Fibroblast of skin of scalp (primary cell): Measurements from ENCODE around the gene STAC2. TPM values are rescaled to one million over a fixed set of nuclear protein-coding genes. Genes with fewer than 3 reads are reported as not detected.
"Not testable (repeated sequence)": the region's sequence is repeated elsewhere in the genome, so short reads cannot be mapped to it uniquely, and the experiment has no call there.

Experiments
- DNase-seq: peaks from one replicate; pipeline ENCODE4 v3.0.0-alpha.2; 2013
- polyA plus RNA-seq, 2 experiments: library from polyadenylated mRNA; unstranded; fragments of 120-200 nt; gene quantifications; one replicate each; pipeline ENCODE4 v1.2.1, GENCODE V29; 2013; ENCODE audit not compliant: insufficient read length in 2 of 2

The STAC2 gene
- 0.51 TPM for polyA plus RNA-seq (2013, experiment 1 of 2; ENCODE audit: insufficient read length)
- 0.57 TPM for polyA plus RNA-seq (2013, experiment 2 of 2; ENCODE audit: insufficient read length)

DNA sequence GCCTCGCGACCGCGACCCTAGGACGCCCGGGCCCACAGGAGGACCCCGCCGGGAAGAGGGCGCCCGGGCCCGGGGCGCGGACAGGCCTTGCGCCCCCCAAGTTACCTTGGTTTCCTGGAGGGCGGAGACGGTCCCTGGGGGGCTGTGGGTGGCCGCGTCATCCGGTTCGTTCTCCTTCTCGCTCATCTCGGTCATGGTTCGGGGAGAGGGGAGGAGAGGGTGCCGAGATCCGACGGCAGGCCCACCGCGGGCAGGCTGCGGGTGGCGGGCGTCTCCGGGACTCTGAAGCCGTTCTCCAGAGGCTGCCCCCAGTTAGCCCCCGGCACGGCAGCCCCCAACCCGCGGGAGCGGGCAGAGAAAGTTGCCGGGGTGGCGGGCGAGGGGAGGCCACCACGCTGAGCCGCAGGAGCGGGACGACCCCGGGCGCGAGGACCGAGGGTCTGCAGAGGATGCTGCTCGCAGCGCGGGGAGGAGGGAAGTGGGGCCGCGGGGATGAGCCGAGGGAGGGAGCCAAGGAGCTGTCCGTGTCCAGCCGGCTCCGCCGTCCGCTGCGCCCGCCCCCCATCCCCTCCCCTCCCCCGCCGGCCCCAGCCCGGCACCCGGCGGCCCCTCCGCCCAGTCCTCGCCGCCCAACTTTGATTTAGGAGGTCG, at the start of gene STAC2:
STAC2 (minus strand) TSS at position 638 of the 651 bp plus-strand sequence; CDS start at position 195, 443 bp downstream.
- DNase-seq: no peak

DNA sequence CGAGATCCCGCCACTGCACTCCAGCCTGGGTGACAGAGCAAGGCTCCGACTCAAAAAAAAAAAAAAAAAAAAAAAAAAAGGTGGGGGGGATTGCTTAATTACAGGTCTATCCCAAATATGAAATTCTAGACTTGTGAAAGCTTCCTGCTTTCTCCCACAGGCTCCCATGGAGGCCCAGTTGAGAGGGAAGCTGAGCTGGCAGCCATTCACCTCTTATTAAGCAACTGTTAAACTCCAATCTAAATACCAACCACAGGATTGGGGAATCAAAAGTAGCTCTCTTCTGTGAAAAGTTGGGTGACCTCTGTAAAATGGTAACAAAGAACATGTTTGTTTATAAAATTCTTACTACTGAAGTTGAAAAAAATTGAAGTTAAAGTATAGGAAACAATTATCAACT, 45.8 kb upstream of the STAC2 start:
- peak; percentile 8 for DNase-seq

DNA sequence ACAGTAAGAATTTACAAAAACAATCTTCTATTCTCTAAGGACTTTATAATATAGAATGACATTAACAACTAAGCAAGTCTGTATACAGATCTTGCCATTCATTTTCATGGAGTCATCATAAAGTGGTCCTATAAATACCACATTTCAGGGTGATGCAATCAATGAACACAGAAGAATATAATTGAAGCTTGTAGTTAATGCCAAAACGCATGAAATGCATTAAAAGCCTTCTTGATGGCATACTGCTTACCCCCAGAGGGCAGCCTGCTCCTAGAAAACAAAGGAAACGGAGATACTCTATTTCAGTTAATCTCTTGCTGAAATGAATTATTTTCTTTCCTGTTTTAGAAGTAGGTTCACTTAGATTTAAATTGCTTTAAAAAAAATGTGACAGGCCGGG, 45.2 kb upstream of the STAC2 start:
- DNase-seq: peak; percentile 94

DNA sequence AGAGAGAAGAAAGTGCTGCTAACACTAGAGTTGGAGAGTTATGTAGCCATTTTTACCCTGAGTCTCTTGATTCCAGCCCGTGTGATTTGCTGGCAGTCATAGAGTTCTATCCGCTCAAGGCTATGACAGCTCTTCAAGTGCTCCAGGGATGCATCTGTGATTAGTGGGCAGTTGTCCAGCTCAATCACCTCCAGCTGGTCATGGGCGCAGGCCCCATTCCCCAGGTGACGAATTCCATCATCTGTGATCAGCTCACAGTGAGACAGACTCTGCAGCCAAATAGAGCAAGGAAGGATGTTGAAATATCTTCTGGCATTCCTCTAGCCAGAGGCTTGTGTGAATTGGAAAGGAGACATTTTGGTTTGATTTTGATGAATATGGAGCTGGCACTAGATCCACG, 38.4 kb upstream of the STAC2 start:
- DNase-seq: no peak

GRCh38 chr17:39261286-39261685, 35.5 kb upstream of the STAC2 start:
- DNase-seq: no peak

DNA sequence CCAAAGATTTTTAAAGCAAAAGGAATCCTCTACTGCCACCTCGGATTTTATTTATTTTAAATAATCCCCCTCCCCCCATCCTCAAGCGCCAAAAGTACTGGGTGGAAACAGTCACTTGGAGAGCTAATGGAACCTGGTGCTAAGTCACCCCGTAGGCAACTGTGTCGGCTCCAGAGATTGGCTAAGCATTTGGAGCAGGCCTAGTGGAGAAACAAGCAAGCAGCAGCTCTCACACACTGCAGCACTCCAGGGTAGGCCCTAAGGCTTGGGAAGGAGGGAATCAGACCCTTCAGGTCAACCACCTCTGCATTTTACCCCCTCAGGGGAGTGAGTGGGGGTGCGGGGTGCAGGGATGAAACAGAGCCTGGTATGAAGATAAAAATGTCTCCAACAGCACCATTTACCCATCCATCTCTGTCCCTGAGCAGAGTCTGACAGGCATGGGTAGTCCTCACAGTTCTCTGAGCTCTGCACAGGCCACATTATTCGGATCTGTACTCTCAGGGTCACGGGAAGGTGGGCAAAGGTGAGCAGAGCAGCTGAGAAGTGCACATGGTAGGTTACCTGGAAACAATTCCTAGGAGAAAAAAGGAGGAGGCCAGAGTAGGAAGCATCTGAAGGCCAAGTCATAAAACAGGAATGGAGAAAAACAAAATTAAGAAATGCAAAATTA, 27.2 kb upstream of the STAC2 start:
- DNase-seq: no peak

DNA sequence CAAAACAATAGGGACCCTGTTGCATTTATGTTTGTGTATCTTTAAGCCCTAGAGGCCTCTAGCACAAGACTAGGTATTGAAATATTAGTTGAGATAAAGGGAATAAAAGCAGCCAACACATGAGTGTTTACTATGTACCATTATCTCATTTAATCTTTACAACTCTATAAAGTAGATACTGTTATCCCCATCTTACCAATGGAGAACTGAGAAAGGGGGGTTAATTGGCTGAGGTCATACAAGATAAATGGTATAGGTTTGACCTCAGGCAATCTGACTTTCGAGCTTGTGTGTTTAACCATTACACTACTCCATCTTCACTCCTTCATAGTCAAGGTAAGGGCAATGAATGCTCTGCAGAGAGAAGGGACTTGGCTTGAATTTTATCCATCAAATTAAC, 26.3 kb upstream of the STAC2 start:
- DNase-seq: no peak

GRCh38 chr17:39250076-39250475, 24.3 kb upstream of the STAC2 start:
- not testable (repeated sequence) for DNase-seq

- DNase-seq: no peak
Observed at GRCh38 chr17:39246274-39246673, 20.5 kb upstream of the STAC2 start.

- peak; percentile 80 for DNase-seq
Observed at GRCh38 chr17:39244600-39245570, 19.1 kb upstream of the STAC2 start.

DNA sequence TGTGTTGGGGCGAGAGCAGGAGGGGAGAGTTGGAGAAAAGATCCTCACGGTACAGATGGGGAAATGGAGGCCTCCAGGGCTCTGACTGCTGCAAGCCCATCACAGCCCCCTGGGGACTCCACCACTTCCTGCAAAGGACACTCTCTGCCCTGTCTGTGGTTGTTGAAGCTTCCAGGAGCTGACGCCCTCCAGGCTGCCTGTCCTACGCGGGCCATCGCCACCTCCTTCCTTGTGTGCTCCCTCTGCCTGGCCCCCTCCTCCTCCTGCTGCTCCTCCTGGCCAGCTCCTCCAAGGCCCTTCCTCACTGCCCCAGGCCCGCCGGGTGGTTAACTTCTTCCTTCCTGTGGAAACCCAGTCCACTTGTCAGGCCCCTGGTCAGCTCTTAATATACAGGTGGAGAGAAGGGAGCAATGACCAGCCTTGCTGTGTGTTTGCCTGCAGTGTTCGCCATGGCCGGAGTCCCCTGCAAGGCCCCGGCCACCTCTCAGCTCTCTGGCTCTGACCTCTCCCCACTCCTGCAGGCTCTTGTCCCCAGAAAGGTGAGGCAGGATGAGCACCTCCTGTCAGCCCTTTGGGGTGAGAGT, 18.4 kb upstream of the STAC2 start:
- DNase-seq: peak; percentile 47

- no peak for DNase-seq
Observed at GRCh38 chr17:39243155-39243554, 17.4 kb upstream of the STAC2 start.

DNA sequence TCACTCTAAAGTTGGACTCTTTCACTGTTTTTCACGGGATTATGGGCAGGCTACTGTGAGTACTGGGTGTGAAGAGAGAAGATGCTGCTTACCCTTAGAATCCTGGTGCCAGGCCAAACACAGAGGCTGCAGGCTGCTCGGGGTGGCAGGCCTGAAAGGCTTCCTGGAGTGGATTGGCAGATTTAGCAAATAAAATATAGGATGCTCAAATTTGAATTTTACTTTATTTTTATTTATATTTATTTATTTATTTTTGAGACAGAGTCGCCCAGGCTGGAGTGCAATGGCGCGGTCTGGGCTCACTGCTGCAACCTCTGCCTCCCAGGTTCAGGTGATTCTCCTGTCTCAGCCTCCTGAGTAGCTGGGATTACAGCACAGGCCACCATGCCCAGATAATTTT, 14.9 kb upstream of the STAC2 start:
- no peak for DNase-seq

GRCh38 chr17:39239640-39240314, 14.0 kb upstream of the STAC2 start:
- no peak for DNase-seq

DNA sequence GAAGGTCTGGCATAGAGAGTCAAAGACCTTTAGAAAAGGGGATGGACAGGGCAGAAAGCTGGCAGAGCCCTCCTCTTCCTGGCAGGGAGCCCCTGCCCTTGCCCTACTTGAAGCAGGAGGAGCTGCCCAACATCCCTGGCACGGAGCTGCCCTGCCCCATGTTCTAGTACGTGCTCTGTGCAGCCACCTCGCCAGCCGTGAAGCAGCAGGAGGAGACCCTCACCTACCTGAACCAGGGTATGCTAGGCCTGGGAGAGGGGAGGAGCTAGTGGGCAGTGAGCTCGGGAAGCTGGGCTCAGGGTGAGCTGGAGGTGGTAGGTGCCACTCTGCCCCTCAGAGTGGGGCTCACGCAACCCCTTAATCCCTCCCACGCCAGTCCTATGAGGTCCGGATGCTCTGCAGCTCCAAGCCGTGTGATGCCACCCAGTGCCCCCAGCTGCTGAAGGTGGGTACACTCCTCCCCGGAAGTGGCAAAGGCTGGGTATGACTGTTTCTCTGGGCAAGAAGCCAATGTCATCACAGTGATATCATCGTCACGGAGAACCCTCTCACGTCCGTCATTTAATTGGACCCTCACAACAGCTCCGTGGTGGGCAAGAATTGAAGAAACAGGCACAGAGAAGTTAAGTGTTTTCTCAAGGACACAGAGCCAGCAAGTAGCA, 12.7 kb upstream of the STAC2 start:
- peak; percentile 29 for DNase-seq

DNA sequence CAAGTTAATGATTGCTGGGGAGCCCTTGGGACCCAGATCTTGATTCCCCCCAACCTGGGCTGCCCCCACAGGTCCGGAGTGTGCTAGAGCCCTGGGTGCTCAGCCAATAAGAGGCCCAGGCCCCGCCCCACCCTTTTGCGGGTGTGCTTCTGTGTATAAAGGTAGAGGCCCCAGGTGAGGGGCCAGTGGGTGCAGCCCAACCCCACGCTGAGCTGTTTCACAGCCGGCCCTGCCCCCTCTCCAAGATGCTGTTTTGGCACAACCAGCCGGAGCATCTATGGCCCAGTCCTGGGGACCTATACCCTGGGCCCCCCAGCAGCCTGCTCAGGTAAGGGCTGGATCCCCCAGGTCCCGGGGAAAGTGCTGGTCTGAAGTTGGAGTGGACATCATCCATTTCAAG, 11.8 kb upstream of the STAC2 start:
- DNase-seq: no peak

DNA sequence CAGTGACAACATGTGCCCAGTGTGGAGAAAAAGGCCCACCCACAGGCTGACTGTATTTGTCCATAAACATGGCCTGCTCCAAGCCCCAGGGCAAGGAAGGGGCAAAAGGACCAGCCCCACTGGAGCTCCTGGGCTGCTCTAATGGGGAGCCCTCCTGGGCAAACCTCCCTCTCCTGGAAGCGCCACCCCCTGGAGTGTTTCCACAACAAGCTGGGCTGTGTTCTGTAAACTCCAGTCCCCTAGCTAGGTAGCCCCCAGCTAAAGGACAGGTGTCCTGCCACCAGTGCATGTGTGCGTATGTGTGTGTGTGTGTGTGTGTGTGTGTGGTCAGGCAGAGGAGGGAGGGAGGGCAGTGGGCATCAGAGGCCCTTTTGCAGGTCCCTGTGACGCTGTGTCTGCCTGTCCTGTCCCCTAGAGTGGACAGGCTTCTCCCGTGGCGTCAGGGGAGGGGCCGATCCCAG, 11.3 kb upstream of the STAC2 start:
- DNase-seq: no peak

DNA sequence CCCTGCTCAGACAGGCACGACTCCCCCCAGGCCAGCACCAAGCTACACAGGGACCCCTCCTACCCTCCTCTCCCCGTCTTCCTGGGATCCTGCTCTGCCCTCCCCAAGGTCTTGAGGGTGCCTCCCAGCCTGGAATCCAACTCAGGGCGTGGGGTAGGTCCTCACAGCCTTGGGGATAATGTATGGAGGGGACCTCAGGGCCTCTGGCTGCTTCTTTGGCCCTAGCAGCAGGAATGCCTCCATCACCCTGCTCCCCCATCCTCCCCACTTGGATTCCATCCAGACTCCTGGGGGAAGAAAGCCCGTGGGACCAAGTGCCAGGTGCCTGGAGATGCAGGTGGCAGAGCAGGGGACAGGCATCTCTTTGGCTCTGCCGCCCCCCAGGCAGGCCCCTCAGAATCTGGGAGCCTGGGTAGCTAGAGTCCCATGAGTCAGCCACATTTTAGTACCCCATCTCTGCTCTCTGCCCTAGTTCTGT, 10.7 kb upstream of the STAC2 start:
- no peak for DNase-seq

DNA sequence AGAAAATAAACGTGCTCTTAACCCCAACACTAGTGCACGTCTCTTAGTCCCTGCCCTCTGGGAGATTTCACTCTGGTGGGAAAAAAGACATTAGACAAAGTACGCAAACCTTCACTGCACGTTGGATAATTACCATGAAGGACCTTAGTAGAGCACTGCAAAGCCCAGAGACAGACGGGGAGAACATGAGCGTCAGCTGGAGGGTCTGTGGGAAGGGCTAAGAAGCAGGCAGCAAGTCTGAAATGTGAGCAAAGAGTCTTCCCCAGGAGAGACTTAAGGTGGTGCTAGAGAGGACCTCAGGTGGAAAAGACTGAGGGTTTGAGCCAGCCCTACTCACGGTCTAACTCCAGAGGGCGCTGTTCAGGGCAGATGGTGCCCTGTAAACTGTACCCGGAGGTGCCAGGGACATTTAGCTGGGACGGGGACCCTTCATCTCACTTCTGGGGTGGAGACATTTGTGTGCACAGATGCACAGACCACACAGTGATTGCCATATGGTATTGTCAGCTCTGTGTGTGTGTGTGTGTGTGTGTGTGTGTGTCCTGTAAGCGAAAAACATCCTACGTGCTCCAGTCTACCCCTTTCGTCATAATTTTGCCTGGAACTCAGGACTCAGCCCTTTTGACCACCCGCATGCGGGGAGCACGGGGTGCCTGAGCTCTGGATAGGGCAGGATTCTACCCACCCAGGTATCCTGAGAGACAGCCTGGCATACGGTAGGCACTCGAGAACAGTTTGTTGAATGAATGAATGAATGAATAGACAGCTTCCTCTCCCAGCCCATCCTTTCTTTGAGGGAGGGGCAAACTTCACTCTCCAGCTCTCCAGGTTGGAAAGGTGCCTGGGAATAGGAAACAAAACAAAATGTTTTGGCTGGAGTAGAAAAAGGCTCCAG, 10.1 kb upstream of the STAC2 start:
- DNase-seq: peak; percentile 54
